ENCODE results near the gene AFF3. TPM values are rescaled to one million over a fixed set of nuclear protein-coding genes. Genes with fewer than 3 reads are reported as not detected.
"Not testable (repeated sequence)": the region's sequence is repeated elsewhere in the genome, so short reads cannot be mapped to it uniquely, and the experiment has no call there.

The AFF3 gene
- total RNA-seq, 1 donor from 2014 or later = 12.2 TPM

DNA sequence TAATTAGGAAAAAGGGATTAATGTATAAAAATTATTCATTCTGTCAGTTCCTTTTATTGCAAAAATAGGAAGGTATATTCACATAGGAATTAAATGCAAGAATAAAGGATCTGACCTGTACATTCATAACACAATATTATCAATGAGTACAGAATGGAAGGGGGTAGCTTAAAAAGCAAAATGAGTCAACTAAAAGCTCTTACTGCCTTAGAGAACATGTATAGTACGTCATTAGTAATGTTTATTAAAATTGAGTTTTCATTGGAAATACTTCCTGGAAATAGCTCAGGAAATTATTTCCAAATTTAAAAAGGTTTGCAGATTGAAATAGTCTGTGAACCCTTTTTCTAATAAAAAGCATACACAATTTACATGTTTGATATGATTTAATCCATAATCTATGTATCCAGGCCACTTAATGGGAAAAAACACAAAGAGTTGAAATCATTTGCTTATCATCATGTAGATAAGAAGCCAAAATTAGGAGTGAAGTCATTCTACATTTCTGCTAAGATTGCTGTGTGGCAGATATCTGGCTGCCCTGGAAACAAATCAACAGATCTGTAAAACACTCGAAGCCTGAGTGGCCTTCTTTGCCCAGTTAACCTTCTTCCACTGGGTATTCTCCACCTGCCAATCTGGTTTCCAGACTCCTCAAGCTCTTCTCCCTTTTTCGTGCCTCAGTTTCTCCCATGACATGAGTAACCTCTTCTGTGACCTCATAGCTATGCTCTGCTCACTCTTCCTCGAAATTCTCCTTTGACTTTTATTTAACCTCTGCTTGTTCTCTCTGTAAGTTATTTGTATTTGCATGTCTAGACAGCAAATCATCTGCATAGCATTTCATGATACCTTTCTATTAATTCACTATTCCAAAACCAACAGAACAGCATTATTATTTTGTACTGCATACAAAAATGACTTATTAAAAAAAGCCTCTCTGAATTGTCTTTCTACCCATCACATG, 471.3 kb downstream of the AFF3 start:
- TF ChIP-seq, protein P1, sequence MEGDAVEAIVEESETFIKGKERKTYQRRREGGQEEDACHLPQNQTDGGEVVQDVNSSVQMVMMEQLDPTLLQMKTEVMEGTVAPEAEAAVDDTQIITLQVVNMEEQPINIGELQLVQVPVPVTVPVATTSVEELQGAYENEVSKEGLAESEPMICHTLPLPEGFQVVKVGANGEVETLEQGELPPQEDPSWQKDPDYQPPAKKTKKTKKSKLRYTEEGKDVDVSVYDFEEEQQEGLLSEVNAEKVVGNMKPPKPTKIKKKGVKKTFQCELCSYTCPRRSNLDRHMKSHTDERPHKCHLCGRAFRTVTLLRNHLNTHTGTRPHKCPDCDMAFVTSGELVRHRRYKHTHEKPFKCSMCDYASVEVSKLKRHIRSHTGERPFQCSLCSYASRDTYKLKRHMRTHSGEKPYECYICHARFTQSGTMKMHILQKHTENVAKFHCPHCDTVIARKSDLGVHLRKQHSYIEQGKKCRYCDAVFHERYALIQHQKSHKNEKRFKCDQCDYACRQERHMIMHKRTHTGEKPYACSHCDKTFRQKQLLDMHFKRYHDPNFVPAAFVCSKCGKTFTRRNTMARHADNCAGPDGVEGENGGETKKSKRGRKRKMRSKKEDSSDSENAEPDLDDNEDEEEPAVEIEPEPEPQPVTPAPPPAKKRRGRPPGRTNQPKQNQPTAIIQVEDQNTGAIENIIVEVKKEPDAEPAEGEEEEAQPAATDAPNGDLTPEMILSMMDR (IDR thresholded peaks at IDR 0.05; ENCODE audit: unreplicated experiment) = no peak
- peaks cover 4% of the 10 kb centered on the region for H3K9me3 Mint-ChIP-seq (ENCODE audit: unreplicated experiment)
- H3K4me1 Mint-ChIP-seq (ENCODE audit: unreplicated experiment) = no peaks in the 10 kb centered on the region
- no peak for DNase-seq (ENCODE audit: low spot score)
- no peak overlapping the region for H3K4me3 Mint-ChIP-seq (ENCODE audit: unreplicated experiment)
- H3K27me3 Mint-ChIP-seq (ENCODE audit: unreplicated experiment) = peaks cover under 1% of the 10 kb centered on the region
- H3K36me3 Mint-ChIP-seq (ENCODE audit: low read depth, unreplicated experiment) = peaks cover 4% of the 10 kb centered on the region
- no peak overlapping the region for H3K27ac Mint-ChIP-seq (ENCODE audit: unreplicated experiment)

- no peaks in the 10 kb centered on the region for H3K4me1 Mint-ChIP-seq (ENCODE audit: unreplicated experiment)
These were observed 476.1 kb downstream of the AFF3 start for GRCh38 chr2:99666256-99666655.

GRCh38 chr2:99663641-99664040, 478.7 kb downstream of the AFF3 start:
- no peak overlapping the region for H3K27ac Mint-ChIP-seq (ENCODE audit: unreplicated experiment)

More at GRCh38 chr2:99666256-99666655, 476.1 kb downstream of the AFF3 start:
- DNase-seq (ENCODE audit: low spot score) = no peak
- Mint-ChIP-seq H3K27ac (ENCODE audit: unreplicated experiment) (no peak overlapping the region), H3K36me3 (ENCODE audit: low read depth, unreplicated experiment) (peaks cover 4% of the 10 kb centered on the region), H3K9me3 (ENCODE audit: unreplicated experiment) (peaks cover 4% of the 10 kb centered on the region), H3K4me3 (ENCODE audit: unreplicated experiment) (no peak overlapping the region), H3K27me3 (ENCODE audit: unreplicated experiment) (no peaks in the 10 kb centered on the region)
- TF ChIP-seq, protein P1 (IDR thresholded peaks at IDR 0.05; ENCODE audit: unreplicated experiment) = peak; percentile 37

DNA sequence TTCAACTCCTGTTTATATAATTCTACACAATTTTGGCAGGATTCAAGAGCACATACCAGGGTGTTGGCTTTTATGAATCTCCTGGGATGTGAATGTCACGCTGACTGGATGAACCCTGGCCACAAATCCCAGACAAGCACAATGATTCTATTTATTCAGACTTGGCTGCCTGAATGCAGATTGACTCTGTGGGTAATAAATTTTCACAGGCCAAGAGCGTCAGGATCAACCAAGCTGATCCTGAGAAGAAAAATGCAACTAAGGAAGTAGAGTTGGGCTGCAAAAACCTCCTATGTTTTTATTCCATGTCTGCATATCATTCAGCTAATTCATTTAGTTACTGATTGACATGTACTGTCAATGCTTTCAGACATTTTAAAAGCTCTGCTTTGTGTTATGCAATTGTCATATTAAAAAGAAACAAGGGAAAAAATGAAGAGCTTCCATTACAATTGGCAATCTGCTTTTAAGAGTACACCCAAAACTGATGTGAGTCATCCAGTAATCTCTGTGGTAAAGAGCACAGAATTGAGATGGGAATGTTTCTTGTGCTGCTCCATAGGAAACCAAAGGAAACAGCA, 479.5 kb downstream of the AFF3 start:
- TF ChIP-seq, protein P1 (IDR thresholded peaks at IDR 0.05; ENCODE audit: unreplicated experiment) = no peak
- Mint-ChIP-seq H3K9me3 (ENCODE audit: unreplicated experiment) (no peaks in the 10 kb centered on the region), H3K36me3 (ENCODE audit: low read depth, unreplicated experiment) (no peaks in the 10 kb centered on the region), H3K4me3 (ENCODE audit: unreplicated experiment) (no peak overlapping the region), H3K27ac (ENCODE audit: unreplicated experiment) (no peak overlapping the region), H3K27me3 (ENCODE audit: unreplicated experiment) (no peaks in the 10 kb centered on the region), H3K4me1 (ENCODE audit: unreplicated experiment) (no peaks in the 10 kb centered on the region)
- no peak for DNase-seq (ENCODE audit: low spot score)

More at GRCh38 chr2:99663641-99664040, 478.7 kb downstream of the AFF3 start:
- no peaks in the 10 kb centered on the region for H3K4me1 Mint-ChIP-seq (ENCODE audit: unreplicated experiment)
- H3K9me3 Mint-ChIP-seq (ENCODE audit: unreplicated experiment) = no peaks in the 10 kb centered on the region
- H3K4me3 Mint-ChIP-seq (ENCODE audit: unreplicated experiment) = no peak overlapping the region
- TF ChIP-seq, protein P1 (IDR thresholded peaks at IDR 0.05; ENCODE audit: unreplicated experiment) = no peak
- DNase-seq (ENCODE audit: low spot score) = no peak
- H3K36me3 Mint-ChIP-seq (ENCODE audit: low read depth, unreplicated experiment) = no peaks in the 10 kb centered on the region
- no peaks in the 10 kb centered on the region for H3K27me3 Mint-ChIP-seq (ENCODE audit: unreplicated experiment)

DNA sequence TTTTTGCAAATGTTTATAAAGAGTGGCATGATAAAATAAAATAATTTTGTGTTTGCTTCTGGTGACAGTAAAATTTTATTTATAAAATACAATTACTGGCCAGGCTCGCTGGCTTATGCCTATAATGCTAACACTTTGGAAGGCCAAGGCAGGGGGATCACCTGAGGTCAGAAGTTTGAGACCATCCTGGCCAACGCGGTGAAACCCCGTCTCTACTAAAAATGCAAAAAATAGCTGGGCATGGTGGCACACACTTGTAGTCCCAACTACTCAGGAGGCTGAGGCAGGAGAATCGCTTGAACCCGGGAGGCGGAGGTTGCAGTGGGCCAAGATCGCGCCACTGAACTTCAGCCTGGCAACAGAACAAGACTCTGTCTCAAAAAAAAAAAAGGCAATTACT, 480.6 kb downstream of the AFF3 start:
- not testable (repeated sequence) for H3K9me3 Mint-ChIP-seq (ENCODE audit: unreplicated experiment); DNase-seq (ENCODE audit: low spot score); H3K4me3 Mint-ChIP-seq (ENCODE audit: unreplicated experiment); H3K27me3 Mint-ChIP-seq (ENCODE audit: unreplicated experiment); H3K36me3 Mint-ChIP-seq (ENCODE audit: low read depth, unreplicated experiment); H3K27ac Mint-ChIP-seq (ENCODE audit: unreplicated experiment); H3K4me1 Mint-ChIP-seq (ENCODE audit: unreplicated experiment)
